ENCODE measurements around the gene MNAT1.

- TF ChIP-seq CTCF (IDR thresholded peaks at IDR 0.05) (no peak), POLR2A (IDR thresholded peaks at IDR 0.05) (no peak)
Observed at GRCh38 chr14:60722357-60723115, 12.0 kb upstream of the MNAT1 start.

All from tibial nerve (tissue), 3 donors.